ENCODE results near the gene CAB39.

Gene CAB39

DNA sequence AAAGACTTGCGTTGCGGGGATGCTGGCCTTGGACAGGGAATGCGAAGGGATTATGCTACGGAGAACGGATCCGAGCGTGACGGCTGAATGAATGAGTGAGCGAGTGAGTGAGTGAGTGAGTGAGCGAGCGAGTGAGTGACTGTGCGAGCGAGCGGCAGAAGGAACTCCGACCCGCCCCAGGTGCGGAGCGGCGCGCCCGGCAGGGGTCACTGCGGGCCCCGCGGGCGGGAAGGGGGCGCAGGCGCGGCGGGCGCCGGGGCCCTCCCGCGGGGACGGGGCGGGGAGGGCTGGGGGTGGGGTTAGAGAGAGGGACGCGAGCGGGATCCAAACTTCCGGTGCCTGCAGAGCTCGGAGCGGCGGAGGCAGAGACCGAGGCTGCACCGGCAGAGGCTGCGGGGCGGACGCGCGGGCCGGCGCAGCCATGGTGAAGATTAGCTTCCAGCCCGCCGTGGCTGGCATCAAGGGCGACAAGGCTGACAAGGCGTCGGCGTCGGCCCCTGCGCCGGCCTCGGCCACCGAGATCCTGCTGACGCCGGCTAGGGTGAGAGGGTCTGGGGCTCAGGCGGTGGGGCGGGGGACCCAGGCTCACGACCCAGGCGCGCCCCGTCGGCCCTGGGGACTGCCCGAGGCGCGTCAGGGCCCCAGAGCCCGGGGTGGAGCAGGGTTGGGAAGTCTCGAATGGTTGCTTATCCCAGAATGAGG, 152.1 kb downstream of the CAB39 start, which contains the start of gene ITM2C:
Gene ITM2C (plus strand): TSS at position 338 of the 702 bp plus-strand sequence. CDS start 84 bp downstream, at position 422.
- DNase-seq, result peak; percentile 70

DNA sequence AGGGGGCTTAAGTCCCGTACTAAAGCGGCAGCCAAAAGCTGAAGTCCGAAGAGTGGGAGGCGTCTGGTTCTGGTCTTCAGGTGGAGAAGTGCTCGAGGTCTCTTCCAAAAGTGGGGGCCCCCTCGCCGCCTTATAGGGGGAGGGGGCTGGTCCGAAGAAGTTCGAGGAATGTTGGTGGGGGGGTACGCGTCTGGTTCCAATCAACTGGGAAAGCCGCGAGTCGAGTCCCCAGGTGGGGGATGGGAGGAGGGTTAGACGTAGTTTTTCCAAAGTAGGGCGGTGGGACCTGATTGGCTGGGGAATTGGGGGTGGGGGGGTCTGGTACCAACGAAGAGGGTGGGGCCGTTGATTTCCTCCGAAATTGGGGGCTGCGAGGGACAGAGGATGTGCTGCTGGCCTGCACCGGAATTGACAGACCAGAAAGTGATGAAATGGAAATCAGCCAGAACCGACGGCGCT, 152.7 kb downstream of the CAB39 start:
- DNase-seq, result no peak

DNA sequence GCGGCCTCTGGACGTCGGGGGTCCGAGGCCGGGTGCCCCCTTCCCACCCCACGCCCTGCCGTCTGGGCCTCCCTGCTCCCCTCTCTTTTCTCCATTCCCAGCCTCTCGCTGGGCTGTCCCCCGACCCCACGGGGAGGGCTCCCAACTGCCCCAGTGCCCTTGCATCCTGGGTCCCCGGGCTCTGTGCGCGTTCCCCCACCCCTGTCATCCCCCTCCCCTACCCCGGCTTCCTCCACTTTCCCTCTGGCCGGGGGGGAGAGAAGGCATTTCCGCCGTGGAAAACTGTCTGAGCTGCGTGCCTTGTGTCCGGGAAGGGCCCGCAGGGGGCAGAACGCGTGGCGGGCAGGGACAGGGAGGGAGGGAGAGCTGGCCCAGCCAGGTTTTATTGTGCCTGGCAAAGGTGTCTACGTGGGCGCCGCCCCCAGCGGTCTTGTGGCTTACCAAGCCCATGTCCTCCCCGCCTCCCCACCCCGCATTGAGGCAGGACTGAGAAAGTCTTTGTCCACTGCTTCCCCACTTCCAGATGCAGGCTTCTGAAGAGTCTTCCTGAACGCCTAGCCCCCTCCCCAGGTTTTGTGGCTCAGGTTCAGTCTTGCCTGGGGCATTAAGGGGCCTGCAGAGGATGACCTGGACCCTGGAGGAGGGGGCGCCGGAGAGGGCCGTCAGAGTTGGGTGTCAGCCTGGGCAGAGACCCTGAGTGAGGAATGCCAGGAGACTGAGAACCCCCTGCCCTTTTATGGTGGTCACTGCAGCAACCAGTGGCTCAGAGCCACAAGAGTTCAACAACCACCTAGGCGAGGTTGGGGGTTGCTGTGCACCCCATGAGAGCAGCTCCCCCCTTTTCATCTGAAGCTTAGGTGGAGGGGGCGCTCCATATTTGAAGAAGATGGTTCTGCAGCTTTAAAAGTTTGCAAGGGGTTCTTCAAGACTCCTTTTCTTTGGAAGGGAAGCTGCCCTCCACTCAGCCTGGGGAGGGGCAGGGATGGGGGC, 153.4 kb downstream of the CAB39 start:
- peak; percentile 14 for DNase-seq

DNA sequence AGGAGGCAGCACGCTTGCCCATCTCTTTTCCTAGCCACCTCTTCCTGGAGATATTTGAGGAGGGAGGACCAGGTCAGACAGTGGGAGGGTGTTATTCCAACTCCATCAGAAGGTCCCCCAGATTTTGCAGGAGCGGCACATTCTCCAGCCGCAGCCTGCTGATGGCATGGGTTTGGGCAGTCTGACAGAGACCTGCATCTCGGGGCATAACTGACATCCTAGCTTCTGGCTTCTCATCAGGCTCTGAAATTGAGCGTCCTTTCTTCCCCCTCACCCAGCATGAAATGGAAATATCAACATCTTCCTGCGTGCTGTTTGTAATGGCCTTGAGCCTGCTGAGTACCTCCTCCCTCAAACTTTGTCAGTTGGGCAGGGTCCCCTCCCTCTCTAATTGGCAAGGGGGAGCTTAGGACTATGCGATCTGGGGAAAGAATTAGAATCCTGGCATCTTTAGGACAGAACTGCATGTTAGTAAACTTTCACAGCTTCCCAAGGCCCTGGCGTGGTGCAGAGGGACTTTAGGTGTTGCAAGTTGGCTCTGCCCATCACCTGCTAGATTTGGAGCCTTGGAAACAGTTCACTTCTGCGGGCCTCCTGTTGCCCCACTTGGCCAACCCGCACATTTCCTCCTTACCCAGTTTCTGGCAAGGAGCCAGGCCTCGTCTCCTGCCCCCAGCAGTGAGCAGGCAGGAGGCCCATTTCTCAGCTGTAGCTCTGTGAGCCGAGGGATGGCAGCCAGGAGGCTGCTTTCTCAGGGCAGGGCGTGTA, 154.3 kb downstream of the CAB39 start:
- peak; percentile 70 for DNase-seq

DNA sequence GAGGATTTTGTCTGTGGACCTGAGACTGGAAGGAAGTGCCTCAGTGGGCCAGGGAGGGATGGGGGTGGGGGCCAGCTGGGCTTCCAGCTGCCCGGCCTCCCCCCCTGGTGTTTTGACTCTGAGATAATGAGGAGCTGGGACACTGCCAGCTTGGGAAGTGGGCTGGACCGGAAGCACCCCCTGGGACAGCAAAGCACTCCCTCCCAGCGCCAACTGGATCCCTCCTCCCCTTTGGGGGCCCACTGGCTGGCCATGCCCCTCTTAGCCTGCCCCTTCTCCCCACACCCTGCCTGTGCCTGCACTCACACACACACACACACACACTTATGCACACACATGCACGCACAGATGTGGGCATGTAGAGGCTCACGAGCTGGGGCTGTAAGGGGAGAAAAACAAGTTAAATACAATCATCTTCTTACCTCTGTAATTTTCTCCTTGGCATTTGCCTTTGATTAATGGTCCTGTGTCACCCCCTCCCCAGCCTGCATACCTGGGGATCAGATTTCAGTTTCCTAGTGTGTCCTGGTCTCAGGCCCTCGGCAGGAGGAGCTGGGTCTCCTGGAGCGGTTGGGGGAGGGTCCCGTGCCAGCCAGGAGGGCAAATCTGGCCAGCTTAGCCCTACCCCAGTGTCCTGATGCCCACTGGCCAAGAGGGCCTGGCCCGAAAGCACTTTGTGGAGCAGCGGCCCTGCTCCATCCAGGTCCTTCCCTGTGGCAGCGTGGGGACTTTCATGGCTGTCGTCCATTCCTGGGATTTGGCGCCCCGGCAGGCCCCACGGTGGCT, 155.7 kb downstream of the CAB39 start:
- no peak for DNase-seq

DNA sequence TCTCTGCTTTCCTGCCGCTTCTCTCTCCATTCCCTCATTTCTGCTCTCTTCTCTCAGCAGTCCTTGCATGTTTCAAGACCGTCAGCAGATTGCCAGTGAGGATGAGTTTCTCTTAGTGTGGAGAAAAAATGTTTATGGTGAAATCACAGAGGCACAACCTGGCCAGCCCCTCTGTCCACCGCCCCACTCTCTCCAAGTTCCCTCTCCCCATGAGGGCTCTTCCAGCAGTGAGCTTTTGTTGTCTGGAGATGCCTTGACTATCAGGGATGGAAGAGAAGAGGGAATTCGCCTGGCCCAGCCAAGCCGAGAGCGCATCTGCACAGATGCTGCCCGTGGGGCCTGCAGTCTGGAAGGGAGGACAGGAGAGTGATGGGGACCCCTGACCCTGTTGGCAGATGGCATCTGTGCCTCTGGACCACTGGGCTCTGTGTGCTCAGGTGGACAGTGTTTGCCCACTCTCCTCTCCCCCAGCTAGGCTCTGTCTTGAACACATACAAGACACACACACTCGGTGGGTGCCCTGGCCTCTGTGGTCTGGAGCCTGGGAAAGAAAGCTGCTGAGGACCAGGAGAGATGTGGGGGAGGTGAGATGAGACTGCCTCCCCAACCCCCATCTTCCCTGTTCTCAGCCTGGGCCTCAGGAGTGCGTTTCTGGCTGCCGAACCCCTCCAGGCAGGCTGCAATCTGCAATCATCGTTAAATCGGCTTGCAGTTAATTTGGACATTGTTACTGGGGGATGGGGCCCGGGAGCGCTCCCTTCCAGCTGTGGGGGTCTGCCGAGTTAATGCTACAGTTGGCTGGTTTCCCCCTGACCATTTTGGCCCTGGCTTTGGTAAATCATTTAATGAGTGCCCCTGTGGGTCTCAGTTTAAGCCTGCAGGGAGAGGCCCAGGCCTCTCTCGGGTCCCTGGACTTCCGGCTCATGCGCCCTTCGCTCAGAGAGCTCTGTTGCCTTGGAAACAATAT, 156.6 kb downstream of the CAB39 start:
- no peak for DNase-seq

DNA sequence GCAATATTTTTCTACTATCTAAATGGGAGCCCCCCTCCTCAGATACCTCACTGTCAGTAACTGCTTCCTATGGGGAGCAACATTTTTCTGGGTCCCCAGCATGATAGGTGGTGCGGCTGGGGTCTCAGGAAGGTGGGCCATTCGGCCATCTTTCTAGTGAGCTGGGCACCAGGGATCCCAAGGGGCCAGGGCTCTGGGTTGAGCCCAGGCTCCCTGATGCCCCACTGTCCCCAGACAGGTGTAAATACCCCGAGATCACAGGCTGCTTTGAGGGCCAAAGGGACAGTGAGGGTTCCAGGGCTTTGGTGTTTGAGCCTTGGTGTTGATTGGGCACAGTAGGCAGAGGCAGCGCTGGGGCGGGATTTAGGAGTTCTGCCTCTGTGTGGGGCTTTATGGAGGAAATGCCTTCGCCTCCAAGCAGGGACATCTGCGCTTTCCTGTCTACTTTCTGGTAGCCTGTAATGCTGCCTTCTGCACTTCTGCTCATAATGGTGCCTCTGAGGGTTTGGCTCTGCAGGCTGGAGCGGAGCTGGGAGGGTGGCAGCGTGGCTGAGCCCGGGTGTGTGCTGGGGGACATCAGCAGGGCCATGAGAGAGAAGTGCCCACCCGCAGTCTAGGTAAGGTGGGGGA, 157.4 kb downstream of the CAB39 start:
- no peak for DNase-seq

All from central memory CD4-positive, alpha-beta T cell (primary cell).